ENCODE results near the gene EDIL3. TPM values are rescaled to one million over a fixed set of nuclear protein-coding genes. Genes with fewer than 3 reads are reported as not detected.

Gene EDIL3
- total RNA-seq, 2 experiments from 2014 or later: not detected

- TF ChIP-seq EZH2phosphoT487 (IDR thresholded peaks at IDR 0.05; ENCODE audit: borderline replicate concordance, low read depth, low read length) (no peak), CTCF (conservative IDR thresholded peaks at IDR 0.05; ENCODE audit: low read length) (no peak)
- no peak for DNase-seq (ENCODE audit: low spot score)
- Histone ChIP-seq H3K9me3 (ENCODE audit: low read length) (no peaks in the 10 kb centered on the region), H3K4me3 (ENCODE audit: low read depth, low read length, poor library complexity, severe bottlenecking) (no peak overlapping the region), H3K4me1 (ENCODE audit: insufficient read depth, low read length, poor library complexity, severe bottlenecking) (no peaks in the 10 kb centered on the region), H3K4me2 (ENCODE audit: low read length) (no peak overlapping the region), H3K79me2 (ENCODE audit: insufficient read depth, low read depth, low read length) (no peaks in the 10 kb centered on the region), H3K36me3 (ENCODE audit: insufficient read depth, low read length) (no peaks in the 10 kb centered on the region), H4K20me1 (ENCODE audit: insufficient read depth, low read length) (no peaks in the 10 kb centered on the region), H2AFZ (ENCODE audit: low read length) (no peak overlapping the region), H3K27ac (ENCODE audit: low read depth, low read length, poor library complexity, severe bottlenecking) (no peak overlapping the region), H3K9me2 (ENCODE audit: insufficient read depth, low read length) (no peaks in the 10 kb centered on the region)
- BruUV-seq (replicated peaks): no TSS peak
- ChIA-PET POLR2A (no interaction called here), CTCF (ENCODE audit: unreplicated experiment) (no interaction called here)
- intact Hi-C loops (cut with micrococcal nuclease; ENCODE audit: unreplicated experiment): no loop called here
Observed at GRCh38 chr5:84272771-84273516, 111.7 kb downstream of the EDIL3 start.

- BruUV-seq (replicated peaks): no TSS peak
- Histone ChIP-seq H2AFZ (ENCODE audit: low read length) (no peak overlapping the region), H3K79me2 (ENCODE audit: insufficient read depth, low read depth, low read length) (no peaks in the 10 kb centered on the region), H3K4me1 (ENCODE audit: insufficient read depth, low read length, poor library complexity, severe bottlenecking) (no peaks in the 10 kb centered on the region), H3K36me3 (ENCODE audit: insufficient read depth, low read length) (no peaks in the 10 kb centered on the region), H3K4me3 (ENCODE audit: low read depth, low read length, poor library complexity, severe bottlenecking) (no peak overlapping the region), H3K27ac (ENCODE audit: low read depth, low read length, poor library complexity, severe bottlenecking) (no peak overlapping the region), H3K9me2 (ENCODE audit: insufficient read depth, low read length) (no peaks in the 10 kb centered on the region), H4K20me1 (ENCODE audit: insufficient read depth, low read length) (no peaks in the 10 kb centered on the region), H3K9me3 (ENCODE audit: low read length) (no peaks in the 10 kb centered on the region), H3K4me2 (ENCODE audit: low read length) (no peak overlapping the region)
- TF ChIP-seq EZH2phosphoT487 (IDR thresholded peaks at IDR 0.05; ENCODE audit: borderline replicate concordance, low read depth, low read length): no peak
- ChIA-PET CTCF (ENCODE audit: unreplicated experiment) (no interaction called here), POLR2A (interaction anchor here (1.2 kb wide), 1 partner anchor 13 kb away, joined by 4 read pairs; no protein-coding TSS in a partner anchor)
- DNase-seq (ENCODE audit: low spot score): no peak
- intact Hi-C loops (cut with micrococcal nuclease; ENCODE audit: unreplicated experiment): no loop called here
Observed at GRCh38 chr5:84265739-84266550, 118.7 kb downstream of the EDIL3 start.

- Histone ChIP-seq H2AFZ (ENCODE audit: low read length) (no peak overlapping the region), H3K36me3 (ENCODE audit: insufficient read depth, low read length) (no peaks in the 10 kb centered on the region), H3K9me2 (ENCODE audit: insufficient read depth, low read length) (no peaks in the 10 kb centered on the region), H3K79me2 (ENCODE audit: insufficient read depth, low read depth, low read length) (no peaks in the 10 kb centered on the region), H4K20me1 (ENCODE audit: insufficient read depth, low read length) (no peaks in the 10 kb centered on the region), H3K4me1 (ENCODE audit: insufficient read depth, low read length, poor library complexity, severe bottlenecking) (no peaks in the 10 kb centered on the region), H3K27ac (ENCODE audit: low read depth, low read length, poor library complexity, severe bottlenecking) (no peak overlapping the region), H3K9me3 (ENCODE audit: low read length) (no peaks in the 10 kb centered on the region), H3K4me3 (ENCODE audit: low read depth, low read length, poor library complexity, severe bottlenecking) (no peak overlapping the region), H3K4me2 (ENCODE audit: low read length) (no peak overlapping the region)
- ChIA-PET CTCF (ENCODE audit: unreplicated experiment) (no interaction called here), POLR2A (no interaction called here)
- TF ChIP-seq EZH2phosphoT487 (IDR thresholded peaks at IDR 0.05; ENCODE audit: borderline replicate concordance, low read depth, low read length) (no peak), CTCF (conservative IDR thresholded peaks at IDR 0.05; ENCODE audit: low read length) (no peak)
- intact Hi-C loops (cut with micrococcal nuclease; ENCODE audit: unreplicated experiment): no loop called here
- BruUV-seq (replicated peaks): no TSS peak
- no peak for DNase-seq (ENCODE audit: low spot score)
Observed at GRCh38 chr5:84265130-84265529, 119.5 kb downstream of the EDIL3 start.
